Measurements from ENCODE around the gene BEX3. TPM values are rescaled to one million over a fixed set of nuclear protein-coding genes. Genes with fewer than 3 reads are reported as not detected.

The BEX3 gene
- total RNA-seq, 2 experiments from 2014 or later: not detected

DNA sequence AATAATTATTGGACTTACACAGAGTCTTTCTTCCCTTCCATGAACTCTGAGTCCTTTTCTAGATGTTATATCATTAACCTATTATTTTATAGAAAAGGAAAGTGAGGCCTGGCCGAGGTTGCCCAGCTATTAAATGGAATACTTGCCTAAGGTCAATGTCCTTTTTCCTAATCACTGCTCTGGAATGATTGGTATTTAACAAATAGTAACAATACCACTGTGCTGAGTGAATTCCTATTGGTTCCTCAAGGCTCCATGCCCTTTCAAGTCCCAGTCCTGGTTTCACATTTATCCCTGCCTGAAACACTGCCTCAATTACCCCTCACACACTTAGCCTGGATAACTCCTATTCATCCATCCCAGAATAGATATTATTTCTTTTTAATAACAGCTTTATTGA is 13.9 kb upstream of the BEX3 start:
- no peaks in the 10 kb centered on the region for H3K79me2 ChIP-seq (ENCODE audit: insufficient read depth, low read depth, low read length)
- H3K36me3 ChIP-seq (ENCODE audit: insufficient read depth, low read length): no peaks in the 10 kb centered on the region
- no peaks in the 10 kb centered on the region for H3K9me2 ChIP-seq (ENCODE audit: insufficient read depth, low read length)
- no peak overlapping the region for H2AFZ ChIP-seq (ENCODE audit: low read length)
- ChIA-PET POLR2A (no interaction called here), CTCF (ENCODE audit: unreplicated experiment) (no interaction called here)
- no peaks in the 10 kb centered on the region for H3K9me3 ChIP-seq (ENCODE audit: low read length)
- H3K4me2 ChIP-seq (ENCODE audit: low read length): no peak overlapping the region
- TF ChIP-seq, protein P1, sequence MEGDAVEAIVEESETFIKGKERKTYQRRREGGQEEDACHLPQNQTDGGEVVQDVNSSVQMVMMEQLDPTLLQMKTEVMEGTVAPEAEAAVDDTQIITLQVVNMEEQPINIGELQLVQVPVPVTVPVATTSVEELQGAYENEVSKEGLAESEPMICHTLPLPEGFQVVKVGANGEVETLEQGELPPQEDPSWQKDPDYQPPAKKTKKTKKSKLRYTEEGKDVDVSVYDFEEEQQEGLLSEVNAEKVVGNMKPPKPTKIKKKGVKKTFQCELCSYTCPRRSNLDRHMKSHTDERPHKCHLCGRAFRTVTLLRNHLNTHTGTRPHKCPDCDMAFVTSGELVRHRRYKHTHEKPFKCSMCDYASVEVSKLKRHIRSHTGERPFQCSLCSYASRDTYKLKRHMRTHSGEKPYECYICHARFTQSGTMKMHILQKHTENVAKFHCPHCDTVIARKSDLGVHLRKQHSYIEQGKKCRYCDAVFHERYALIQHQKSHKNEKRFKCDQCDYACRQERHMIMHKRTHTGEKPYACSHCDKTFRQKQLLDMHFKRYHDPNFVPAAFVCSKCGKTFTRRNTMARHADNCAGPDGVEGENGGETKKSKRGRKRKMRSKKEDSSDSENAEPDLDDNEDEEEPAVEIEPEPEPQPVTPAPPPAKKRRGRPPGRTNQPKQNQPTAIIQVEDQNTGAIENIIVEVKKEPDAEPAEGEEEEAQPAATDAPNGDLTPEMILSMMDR (conservative IDR thresholded peaks at IDR 0.05; ENCODE audit: low read length): no peak
- no peak for TF ChIP-seq EZH2phosphoT487 (IDR thresholded peaks at IDR 0.05; ENCODE audit: borderline replicate concordance, low read depth, low read length)
- no peaks in the 10 kb centered on the region for H4K20me1 ChIP-seq (ENCODE audit: insufficient read depth, low read length)
- BruUV-seq (replicated peaks): no TSS peak
- DNase-seq (ENCODE audit: low spot score): no peak
- no peak overlapping the region for H3K4me3 ChIP-seq (ENCODE audit: low read depth, low read length, poor library complexity, severe bottlenecking)
- intact Hi-C loops (cut with micrococcal nuclease; ENCODE audit: unreplicated experiment): no loop called here
- no peaks in the 10 kb centered on the region for H3K4me1 ChIP-seq (ENCODE audit: insufficient read depth, low read length, poor library complexity, severe bottlenecking)
- no peak overlapping the region for H3K27ac ChIP-seq (ENCODE audit: low read depth, low read length, poor library complexity, severe bottlenecking)

DNA sequence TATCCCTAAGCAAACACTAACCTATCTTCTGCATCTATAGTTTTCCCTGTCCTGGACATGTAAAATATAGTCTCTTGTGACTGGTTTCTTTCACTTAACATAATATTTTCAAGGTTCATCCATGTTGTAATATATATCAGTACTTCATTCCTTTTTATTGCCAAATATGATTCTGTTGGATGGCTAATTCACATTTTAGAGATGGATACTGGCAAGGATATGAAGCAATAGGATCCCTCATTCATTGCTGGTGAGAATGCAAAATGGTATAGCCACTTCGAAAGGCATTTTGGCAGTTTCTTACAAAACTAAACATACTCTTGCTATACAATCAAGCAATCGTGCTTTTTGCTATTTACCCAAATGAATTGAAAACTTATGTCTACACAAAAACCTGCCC is 13.3 kb upstream of the BEX3 start:
- Histone ChIP-seq H3K4me1 (ENCODE audit: insufficient read depth, low read length, poor library complexity, severe bottlenecking) (no peaks in the 10 kb centered on the region), H3K79me2 (ENCODE audit: insufficient read depth, low read depth, low read length) (no peaks in the 10 kb centered on the region), H3K9me3 (ENCODE audit: low read length) (no peaks in the 10 kb centered on the region), H4K20me1 (ENCODE audit: insufficient read depth, low read length) (no peaks in the 10 kb centered on the region), H2AFZ (ENCODE audit: low read length) (no peak overlapping the region), H3K4me2 (ENCODE audit: low read length) (no peak overlapping the region), H3K36me3 (ENCODE audit: insufficient read depth, low read length) (no peaks in the 10 kb centered on the region), H3K9me2 (ENCODE audit: insufficient read depth, low read length) (no peaks in the 10 kb centered on the region), H3K4me3 (ENCODE audit: low read depth, low read length, poor library complexity, severe bottlenecking) (no peak overlapping the region), H3K27ac (ENCODE audit: low read depth, low read length, poor library complexity, severe bottlenecking) (no peak overlapping the region)
- ChIA-PET POLR2A (no interaction called here), CTCF (ENCODE audit: unreplicated experiment) (no interaction called here)
- DNase-seq (ENCODE audit: low spot score): no peak
- no TSS peak for BruUV-seq (replicated peaks)
- TF ChIP-seq, protein P1 (conservative IDR thresholded peaks at IDR 0.05; ENCODE audit: low read length): no peak
- TF ChIP-seq EZH2phosphoT487 (IDR thresholded peaks at IDR 0.05; ENCODE audit: borderline replicate concordance, low read depth, low read length): no peak
- intact Hi-C loops (cut with micrococcal nuclease; ENCODE audit: unreplicated experiment): no loop called here

DNA sequence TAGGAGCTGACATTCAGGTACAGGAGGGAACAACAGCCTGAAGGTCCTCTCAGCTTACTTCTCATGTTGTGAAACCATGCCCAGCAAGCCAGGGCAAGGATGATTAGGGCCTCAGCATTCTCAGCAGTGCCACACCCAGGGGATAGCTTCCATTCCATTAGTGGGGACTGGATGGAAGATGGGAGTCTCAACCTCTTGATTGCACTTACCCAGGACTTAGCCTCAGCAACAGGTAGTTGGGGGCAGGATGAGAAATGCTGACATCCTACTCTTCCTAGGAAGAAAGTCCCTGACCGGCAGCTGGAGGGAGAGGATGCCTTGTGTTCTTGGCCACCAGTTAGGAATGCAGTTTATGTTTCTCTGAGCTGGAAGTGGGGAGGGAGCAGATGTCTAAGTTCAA is 8.8 kb upstream of the BEX3 start:
- ChIA-PET CTCF (ENCODE audit: unreplicated experiment) (no interaction called here), POLR2A (no interaction called here)
- Histone ChIP-seq H3K4me2 (ENCODE audit: low read length) (no peak overlapping the region), H3K4me3 (ENCODE audit: low read depth, low read length, poor library complexity, severe bottlenecking) (no peak overlapping the region), H3K79me2 (ENCODE audit: insufficient read depth, low read depth, low read length) (no peaks in the 10 kb centered on the region), H3K4me1 (ENCODE audit: insufficient read depth, low read length, poor library complexity, severe bottlenecking) (no peaks in the 10 kb centered on the region), H3K9me3 (ENCODE audit: low read length) (no peaks in the 10 kb centered on the region), H3K27ac (ENCODE audit: low read depth, low read length, poor library complexity, severe bottlenecking) (no peak overlapping the region), H3K9me2 (ENCODE audit: insufficient read depth, low read length) (no peaks in the 10 kb centered on the region), H2AFZ (ENCODE audit: low read length) (no peak overlapping the region), H4K20me1 (ENCODE audit: insufficient read depth, low read length) (no peaks in the 10 kb centered on the region), H3K36me3 (ENCODE audit: insufficient read depth, low read length) (no peaks in the 10 kb centered on the region)
- TF ChIP-seq, protein P1 (conservative IDR thresholded peaks at IDR 0.05; ENCODE audit: low read length): no peak
- no peak for TF ChIP-seq EZH2phosphoT487 (IDR thresholded peaks at IDR 0.05; ENCODE audit: borderline replicate concordance, low read depth, low read length)
- intact Hi-C loops (cut with micrococcal nuclease; ENCODE audit: unreplicated experiment): no loop called here
- BruUV-seq (replicated peaks): no TSS peak
- no peak for DNase-seq (ENCODE audit: low spot score)
